Neural cell (in vitro differentiated cells): ENCODE data around the gene OR5AN1. TPM values are rescaled to one million over a fixed set of nuclear protein-coding genes. Genes with fewer than 3 reads are reported as not detected.

Experiments used
- H2AFZ ChIP-seq: fragments of 200-600, 300-800 bp; sonication (generic), shearing (Covaris generic); 2 replicates; pipeline ENCODE4 v1.6.0; 2014; ENCODE audit warnings: low read depth, mild to moderate bottlenecking, antibody characterized with exemption, low read length, moderate library complexity
- H3F3A ChIP-seq: fragments of 200-600 bp; shearing (Covaris generic); 2 replicates; pipeline ENCODE4 v1.6.1; 2016; ENCODE audit warnings: mild to moderate bottlenecking, moderate library complexity, mixed read lengths, antibody characterized with exemption, low read length; ENCODE audit not compliant: insufficient read depth, poor library complexity, severe bottlenecking
- H3K27ac ChIP-seq: fragments of 200-600, 300-800 bp; sonication (generic), shearing (Covaris generic); 2 replicates; pipeline ENCODE4 v1.5.1; 2014; ENCODE audit warnings: mild to moderate bottlenecking, low read length, moderate library complexity
- H3K27me3 ChIP-seq: fragments of 300-800, 200-600 bp; sonication (generic), shearing (Covaris generic); 2 replicates; pipeline ENCODE4 v1.6.0; 2014; ENCODE audit warnings: mild to moderate bottlenecking, low read depth, low read length, moderate library complexity; ENCODE audit not compliant: insufficient read depth
- H3K36me3 ChIP-seq: fragments of 300-800, 200-600 bp; sonication (generic), shearing (Covaris generic); 2 replicates; pipeline ENCODE4 v1.5.1; 2014; ENCODE audit warnings: mild to moderate bottlenecking, antibody characterized with exemption, low read length, moderate library complexity; ENCODE audit not compliant: insufficient read depth
- H3K4me2 ChIP-seq: fragments of 300-800, 200-600 bp; sonication (generic), shearing (Covaris generic); 2 replicates; pipeline ENCODE4 v1.6.0; 2014; ENCODE audit warnings: mild to moderate bottlenecking, low read length
- H3K4me3 ChIP-seq: fragments of 300-800, 200-600 bp; sonication (generic), shearing (Covaris generic); 2 replicates; pipeline ENCODE4 v1.5.1; 2014; ENCODE audit warnings: mild to moderate bottlenecking, low read length, moderate library complexity
- H3K79me2 ChIP-seq: fragments of 200-600 bp; shearing (Covaris generic); replicated peaks from 2 replicates; pipeline ENCODE4 v1.6.0; 2014; ENCODE audit warnings: mild to moderate bottlenecking, low read length, moderate library complexity; ENCODE audit not compliant: insufficient read depth
- H3K9ac ChIP-seq: fragments of 300-800, 200-600 bp; sonication (generic), shearing (Covaris generic); 2 replicates; pipeline ENCODE4 v1.6.1; 2016; ENCODE audit warnings: mild to moderate bottlenecking, low read length, mixed read lengths
- H3K9me2 ChIP-seq: fragments of 200-600 bp; shearing (Covaris generic); 2 replicates; pipeline ENCODE4 v1.6.1; 2016; ENCODE audit warnings: mild to moderate bottlenecking, low read length, mixed read lengths; ENCODE audit not compliant: insufficient read depth
- H3K9me3 ChIP-seq: fragments of 200-600, 300-800 bp; sonication (generic), shearing (Covaris generic); 2 replicates; pipeline ENCODE4 v1.6.1; 2016; ENCODE audit warnings: mild to moderate bottlenecking, mixed run types, low read length, moderate library complexity, mixed read lengths
- H4K20me1 ChIP-seq: fragments of 200-600 bp; shearing (Covaris generic); 2 replicates; pipeline ENCODE4 v1.6.1; 2016; ENCODE audit warnings: mild to moderate bottlenecking, mixed run types; ENCODE audit not compliant: insufficient read depth
- CTCF ChIP-seq: fragments of 450-650 bp; IDR thresholded peaks from 2 replicates; pipeline ENCODE4 v1.5.1; 2014; ENCODE audit warnings: antibody characterized with exemption, mild to moderate bottlenecking, moderate library complexity; ENCODE audit not compliant: poor library complexity, severe bottlenecking
- EP300 ChIP-seq: fragments of 450-650 bp; conservative IDR thresholded peaks from 2 replicates; pipeline ENCODE4 v1.6.1; 2014; ENCODE audit warnings: antibody characterized with exemption, mild to moderate bottlenecking, moderate library complexity; ENCODE audit not compliant: poor library complexity, severe bottlenecking
- EZH2 ChIP-seq: fragments of 200-600, 300-800 bp; shearing (Covaris generic), sonication (generic); IDR thresholded peaks from 2 replicates; pipeline ENCODE4 v1.6.1; 2014; ENCODE audit warnings: antibody characterized with exemption, low read length, borderline replicate concordance, mild to moderate bottlenecking; ENCODE audit not compliant: insufficient read depth, poor library complexity, severe bottlenecking
- MXI1 ChIP-seq: fragments of 450-650 bp; conservative IDR thresholded peaks from 2 replicates; pipeline ENCODE4 v1.6.1; 2014; ENCODE audit warnings: antibody characterized with exemption, mild to moderate bottlenecking; ENCODE audit not compliant: poor library complexity, severe bottlenecking
- POLR2AphosphoS5 ChIP-seq: IDR thresholded peaks from 2 replicates; pipeline ENCODE4 v1.6.1; 2012
- RAD21 ChIP-seq: fragments of 450-650 bp; conservative IDR thresholded peaks from 2 replicates; pipeline ENCODE4 v1.6.1; 2014; ENCODE audit warnings: antibody characterized with exemption, mild to moderate bottlenecking, moderate library complexity
- REST ChIP-seq: IDR thresholded peaks from 2 replicates; pipeline ENCODE4 v1.6.1; 2012; ENCODE audit warnings: borderline replicate concordance
- SMC3 ChIP-seq: fragments of 450-650 bp; conservative IDR thresholded peaks from 2 replicates; pipeline ENCODE4 v1.6.1; 2014; ENCODE audit warnings: antibody characterized with exemption, mild to moderate bottlenecking, moderate library complexity; ENCODE audit not compliant: poor library complexity
- TAF1 ChIP-seq: IDR thresholded peaks from 2 replicates; pipeline ENCODE4 v1.6.1; 2012; ENCODE audit warnings: low read depth
- polyA plus RNA-seq: library from polyadenylated mRNA; depleted of rRNA; stranded (reverse); fragments of >200 nt; gene quantifications from 2 replicates; pipeline ENCODE4 v1.2.3, GENCODE V29; 2014

OR5AN1 gene
- polyA plus RNA-seq, 1 donor from 2014 or later: not detected

GRCh38 chr11:59401262-59401552, 42.5 kb downstream of the OR5AN1 start:
- Histone ChIP-seq H2AFZ (no peak overlapping the region), H4K20me1 (no peaks in the 10 kb centered on the region), H3K36me3 (no peaks in the 10 kb centered on the region), H3K9ac (no peak overlapping the region), H3K27ac (no peak overlapping the region), H3F3A (no peaks in the 10 kb centered on the region), H3K27me3 (no peaks in the 10 kb centered on the region), H3K9me3 (peaks cover 10% of the 10 kb centered on the region), H3K4me3 (no peak overlapping the region), H3K79me2 (no peaks in the 10 kb centered on the region), H3K4me2 (no peak overlapping the region), H3K9me2 (no peaks in the 10 kb centered on the region)
- no peak for TF ChIP-seq CTCF
- TF ChIP-seq SMC3: no peak
- TF ChIP-seq EP300: no peak
- TF ChIP-seq TAF1: no peak
- no peak for TF ChIP-seq REST
- no peak for TF ChIP-seq MXI1
- TF ChIP-seq EZH2: no peak
- TF ChIP-seq RAD21: no peak
- TF ChIP-seq POLR2AphosphoS5: no peak

GRCh38 chr11:59403546-59403945, 44.9 kb downstream of the OR5AN1 start:
- Histone ChIP-seq H4K20me1 (no peaks in the 10 kb centered on the region), H3K36me3 (no peaks in the 10 kb centered on the region), H3K27me3 (no peaks in the 10 kb centered on the region), H3K4me3 (no peak overlapping the region), H3K9me3 (peaks cover 10% of the 10 kb centered on the region), H3F3A (no peaks in the 10 kb centered on the region), H2AFZ (no peak overlapping the region), H3K4me2 (no peak overlapping the region), H3K27ac (no peak overlapping the region), H3K9ac (no peak overlapping the region), H3K79me2 (no peaks in the 10 kb centered on the region), H3K9me2 (no peaks in the 10 kb centered on the region)
- TF ChIP-seq RAD21 (no peak), TAF1 (no peak), EP300 (no peak), REST (no peak), POLR2AphosphoS5 (no peak), SMC3 (no peak), MXI1 (no peak), EZH2 (no peak)
